Spleen (tissue), 11 donors: ENCODE data around the gene SLC24A3. TPM values are rescaled to one million over a fixed set of nuclear protein-coding genes. Genes with fewer than 3 reads are reported as not detected.

ENCODE experiments used
- DNase-seq: peaks from one replicate; pipeline ENCODE4 v3.0.0-alpha.2; 2020
- H3K27ac ChIP-seq, 8 donors: fragments of 200-600 bp; sonication (generic) in 7 of 8; 1 replicate in 4 of 8; 2 replicates in 4 of 8; pipeline versions ENCODE4 v1.5.0 to v1.8.0; 2016 to 2021; ENCODE audit warnings: inconsistent platforms in 4 of 8, mild to moderate bottlenecking in 4 of 8, moderate library complexity in 1 of 8
- H3K27me3 ChIP-seq, 7 donors: fragments of 200-600 bp; sonication (generic) in 6 of 7; replicated peaks in 1 of 7; 1 replicate in 4 of 7; 2 replicates in 3 of 7; pipeline versions ENCODE4 v1.5.0 to v1.8.0; 2016 to 2021; ENCODE audit warnings: inconsistent platforms in 3 of 7, mild to moderate bottlenecking in 1 of 7
- H3K36me3 ChIP-seq, 6 donors: fragments of 200-600 bp; sonication (generic) in 5 of 6; 1 replicate in 4 of 6; 2 replicates in 2 of 6; pipeline versions ENCODE4 v1.5.0 to v1.8.0; 2016 to 2021; ENCODE audit warnings: inconsistent platforms in 2 of 6
- H3K4me1 ChIP-seq, 6 donors: fragments of 200-600 bp; sonication (generic) in 5 of 6; 1 replicate in 3 of 6; 2 replicates in 3 of 6; pipeline versions ENCODE4 v1.5.0 to v1.8.0; 2016 to 2021; ENCODE audit warnings: inconsistent platforms in 3 of 6
- H3K4me3 ChIP-seq, 8 donors: fragments of 200-600 bp; sonication (generic) in 7 of 8; 1 replicate in 4 of 8; 2 replicates in 4 of 8; pipeline versions ENCODE4 v1.5.0 to v1.8.0; 2016 to 2021; ENCODE audit warnings: inconsistent platforms in 4 of 8, mild to moderate bottlenecking in 4 of 8, moderate library complexity in 2 of 8
- H3K9me3 ChIP-seq, 8 donors: fragments of 200-600 bp; sonication (generic) in 7 of 8; 1 replicate in 4 of 8; 2 replicates in 4 of 8; pipeline versions ENCODE4 v1.5.0 to v1.8.0; 2016 to 2021; ENCODE audit warnings: inconsistent platforms in 4 of 8
- POLR2A ChIP-seq, 3 donors: fragments of 450-650 bp; IDR thresholded peaks; one replicate each; pipeline ENCODE4 v1.5.1; 2017; ENCODE audit warnings: antibody characterized with exemption in 3 of 3, mild to moderate bottlenecking in 1 of 3
- POLR2AphosphoS5 ChIP-seq, 3 donors: sonication (generic); formaldehyde crosslinking; IDR thresholded peaks; one replicate each; pipeline ENCODE4 v1.5.1; 2017; ENCODE audit warnings: antibody characterized with exemption in 3 of 3
- WGBS, 5 donors: extraction: QIAGEN DNeasy Blood & Tissue Kit in 3 of 5; methylation state at CpG; one replicate each; pipeline versions ENCODE4 v1.1.5 to v1.1.7; 2013 to 2018; 5-methylcytosine and 5-hydroxymethylcytosine counted together
- intact Hi-C: fragments of 100-400 bp; cut with DNase I; formaldehyde crosslinking; loops from one replicate; pipeline ENCODE4 v1.15.0; 2023; ENCODE audit warnings: low total_unique reads
- polyA plus RNA-seq, 3 donors: library from polyadenylated mRNA; stranded (reverse); fragments of 200-250 nt; gene quantifications; one replicate each; pipeline ENCODE4 v1.2.1, GENCODE V29; 2013
- total RNA-seq, 7 donors: library from RNA; depleted of rRNA in 3 of 7; stranded (reverse); fragments of >200 nt in 3 of 7; fragmentation: NEBNext Ultra II Directional in 4 of 7; extraction: Animal tissue kit (Norgen Biotek cat#: 25700) in 4 of 7; gene quantifications; one replicate each; pipeline versions ENCODE4 v1.1.0 to v1.2.1, GENCODE V29; 2016 to 2021
- TF ChIP-seq, protein P1 (sequence below), 11 experiments: fragments of 200-600 bp in 7 of 11; fragments of 450-650 bp in 4 of 11; sonication (generic) in 4 of 11; IDR thresholded peaks in 8 of 11; conservative IDR thresholded peaks in 3 of 11; 1 replicate in 7 of 11; 2 replicates in 4 of 11; pipeline versions ENCODE4 v1.4.0 to v1.8.0; 2016 to 2021; ENCODE audit warnings: antibody characterized with exemption in 11 of 11, inconsistent platforms in 4 of 11, mild to moderate bottlenecking in 1 of 11
- donor health status: healthy with polysubstance abuse.
- donor health status: DM: no; HTN: no; CAD: no; lungs with moderate emphysema.
- donor health status: DM: no; HTN: no; CAD: no.
- donor health status: Bipolar disorder and iron deficiency.
- donor health status: healthy.
- donor health status: DM: no; HTN: no; CAD: no.
- donor health status: DM: yes; HTN: yes; CAD: no.

The SLC24A3 gene
- total and polyA plus RNA-seq, 10 donors: 0.37 to 3.9 (median 2.6) TPM

DNA sequence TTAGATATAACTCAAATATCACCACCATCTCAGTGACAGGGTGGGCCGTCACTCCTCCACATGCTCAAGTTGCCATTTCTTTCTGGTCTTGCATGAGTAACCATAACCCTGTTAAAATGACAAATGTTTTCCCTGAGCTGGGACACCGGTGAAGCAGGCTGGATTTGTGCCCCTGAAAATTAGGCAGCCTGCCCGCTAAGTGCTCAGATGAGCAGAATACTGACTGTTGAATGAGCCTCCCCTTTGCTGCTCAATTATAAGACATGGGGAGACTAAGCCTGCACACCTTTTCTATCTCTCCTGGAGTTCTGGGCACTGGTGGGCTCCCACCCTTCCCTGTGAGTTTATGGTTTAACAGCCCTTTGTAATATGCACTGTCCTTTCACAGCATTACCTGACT, 161.8 kb downstream of the SLC24A3 start:
- DNase-seq: no peak

DNA sequence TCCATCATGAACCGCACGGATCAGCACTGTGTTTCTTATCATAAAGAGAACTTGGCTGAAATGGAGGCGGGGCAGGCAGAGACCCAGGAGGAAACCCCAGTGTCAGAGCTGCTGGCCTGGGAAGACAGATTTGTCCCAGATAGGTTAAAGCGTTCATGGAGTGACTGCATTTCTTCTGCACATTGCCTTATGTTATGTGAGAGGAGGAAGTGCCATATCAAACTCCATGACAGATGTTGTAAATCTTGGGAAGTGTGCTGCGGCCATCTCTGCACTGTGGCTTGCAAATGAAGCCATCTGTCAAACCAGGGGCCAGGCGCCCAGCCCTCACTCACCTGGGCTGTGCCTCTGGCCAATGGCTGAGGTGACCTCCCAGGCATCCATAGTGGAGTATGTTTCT, 163.0 kb downstream of the SLC24A3 start:
- no peaks in the 10 kb centered on the region for H3K27me3 ChIP-seq
- TF ChIP-seq POLR2AphosphoS5 (IDR thresholded peaks at IDR 0.05) (no peak), POLR2A (IDR thresholded peaks at IDR 0.05) (no peak)
- TF ChIP-seq, protein P1, sequence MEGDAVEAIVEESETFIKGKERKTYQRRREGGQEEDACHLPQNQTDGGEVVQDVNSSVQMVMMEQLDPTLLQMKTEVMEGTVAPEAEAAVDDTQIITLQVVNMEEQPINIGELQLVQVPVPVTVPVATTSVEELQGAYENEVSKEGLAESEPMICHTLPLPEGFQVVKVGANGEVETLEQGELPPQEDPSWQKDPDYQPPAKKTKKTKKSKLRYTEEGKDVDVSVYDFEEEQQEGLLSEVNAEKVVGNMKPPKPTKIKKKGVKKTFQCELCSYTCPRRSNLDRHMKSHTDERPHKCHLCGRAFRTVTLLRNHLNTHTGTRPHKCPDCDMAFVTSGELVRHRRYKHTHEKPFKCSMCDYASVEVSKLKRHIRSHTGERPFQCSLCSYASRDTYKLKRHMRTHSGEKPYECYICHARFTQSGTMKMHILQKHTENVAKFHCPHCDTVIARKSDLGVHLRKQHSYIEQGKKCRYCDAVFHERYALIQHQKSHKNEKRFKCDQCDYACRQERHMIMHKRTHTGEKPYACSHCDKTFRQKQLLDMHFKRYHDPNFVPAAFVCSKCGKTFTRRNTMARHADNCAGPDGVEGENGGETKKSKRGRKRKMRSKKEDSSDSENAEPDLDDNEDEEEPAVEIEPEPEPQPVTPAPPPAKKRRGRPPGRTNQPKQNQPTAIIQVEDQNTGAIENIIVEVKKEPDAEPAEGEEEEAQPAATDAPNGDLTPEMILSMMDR (IDR thresholded peaks at IDR 0.05 in 8 of 11, conservative IDR thresholded peaks at IDR 0.05 in 3 of 11): no peak
- intact Hi-C loops: no loop called here
- H3K4me1 ChIP-seq: no peaks in the 10 kb centered on the region
- no peaks in the 10 kb centered on the region for H3K36me3 ChIP-seq
- H3K4me3 ChIP-seq: no peak overlapping the region
- H3K27ac ChIP-seq: no peak overlapping the region
- WGBS, 5 donors: 10 to 18% (median 13%) methylated on average over 6 of the region's 6 CpGs
- H3K9me3 ChIP-seq: no peaks in the 10 kb centered on the region
- no peak for DNase-seq

More for the DNA sequence above, 161.8 kb downstream of the SLC24A3 start:
- Histone ChIP-seq H3K9me3 (no peaks in the 10 kb centered on the region), H3K4me3 (no peak overlapping the region), H3K27me3 (no peaks in the 10 kb centered on the region), H3K4me1 (no peaks in the 10 kb centered on the region), H3K36me3 (no peaks in the 10 kb centered on the region), H3K27ac (no peak overlapping the region)
- WGBS, 5 donors: 79 to 91% (median 88%) methylated on average over 3 of the region's 3 CpGs
- intact Hi-C loops: no loop called here
- TF ChIP-seq POLR2A (IDR thresholded peaks at IDR 0.05) (no peak), POLR2AphosphoS5 (IDR thresholded peaks at IDR 0.05) (no peak)
- TF ChIP-seq, protein P1 (IDR thresholded peaks at IDR 0.05 in 8 of 11, conservative IDR thresholded peaks at IDR 0.05 in 3 of 11): no peak

DNA sequence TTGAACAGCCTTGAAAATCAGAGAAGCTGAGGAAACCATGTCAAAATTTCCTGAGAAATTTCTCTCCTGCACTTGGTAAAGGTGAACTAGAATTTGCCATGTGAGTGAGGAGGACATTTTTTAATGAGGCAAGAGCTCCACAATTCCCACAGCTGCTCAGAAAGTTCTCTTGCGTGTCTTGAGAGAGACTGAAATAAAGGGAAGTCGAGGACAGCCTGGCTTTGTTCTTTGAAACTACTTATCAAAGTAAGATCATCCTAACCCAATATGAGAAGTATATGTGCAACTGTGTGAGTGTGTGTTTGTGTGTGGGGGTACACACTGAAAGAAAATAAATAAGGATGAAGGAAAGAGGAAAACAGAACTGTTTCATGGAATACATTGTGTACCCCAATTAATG, 163.4 kb downstream of the SLC24A3 start:
- Histone ChIP-seq H3K4me3 (no peak overlapping the region), H3K27me3 (no peaks in the 10 kb centered on the region), H3K27ac (no peak overlapping the region), H3K4me1 (no peaks in the 10 kb centered on the region), H3K9me3 (no peaks in the 10 kb centered on the region), H3K36me3 (no peaks in the 10 kb centered on the region)
- no peak for DNase-seq
- intact Hi-C loops: no loop called here
- WGBS, 5 donors: 21 to 42% (median 33%) methylated on average over 2 of the region's 2 CpGs
- TF ChIP-seq POLR2A (IDR thresholded peaks at IDR 0.05): no peak
- TF ChIP-seq POLR2AphosphoS5 (IDR thresholded peaks at IDR 0.05): no peak
- TF ChIP-seq, protein P1 (IDR thresholded peaks at IDR 0.05 in 8 of 11, conservative IDR thresholded peaks at IDR 0.05 in 3 of 11): no peak

DNA sequence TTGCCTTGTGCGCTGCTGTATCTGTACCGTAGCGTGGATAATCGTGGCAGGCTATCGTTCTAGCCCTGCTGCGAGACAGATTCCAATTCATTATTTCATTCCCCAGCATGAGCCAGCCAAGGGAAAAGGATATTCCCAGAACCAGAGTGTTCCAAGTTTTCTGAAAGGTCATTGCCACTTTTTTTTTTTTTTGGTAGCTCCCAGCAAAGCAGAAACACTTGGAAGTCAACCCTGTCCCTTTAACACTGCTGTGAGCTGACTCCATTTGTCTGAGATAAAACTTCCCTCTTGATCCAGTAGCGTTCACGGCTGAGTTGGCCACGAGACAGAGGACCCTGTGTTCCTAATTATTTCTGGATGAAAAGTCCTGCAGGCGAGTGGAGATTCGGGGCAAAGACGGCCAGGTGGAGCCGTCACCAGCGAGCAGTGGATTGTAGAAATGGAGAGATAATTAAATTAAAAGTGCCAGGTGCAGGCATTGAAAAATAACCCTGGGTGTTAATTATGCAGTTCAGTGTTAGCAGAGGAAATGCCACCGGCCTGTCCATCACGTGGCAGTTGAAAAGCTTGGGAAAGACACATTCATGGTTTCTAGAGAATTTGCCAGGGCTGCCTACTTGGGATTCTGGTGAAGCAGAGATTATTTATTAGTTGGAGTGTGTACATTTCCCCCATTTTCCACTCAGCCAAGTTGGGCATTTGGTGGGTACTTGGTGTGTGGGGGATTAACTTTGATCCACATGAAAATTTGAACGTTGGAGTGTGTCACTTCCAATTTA, 164.2 kb downstream of the SLC24A3 start:
- no peak for DNase-seq
- intact Hi-C loops: no loop called here
- Histone ChIP-seq H3K27me3 (no peaks in the 10 kb centered on the region), H3K9me3 (no peaks in the 10 kb centered on the region), H3K4me3 (no peak overlapping the region), H3K27ac (no peak overlapping the region), H3K36me3 (no peaks in the 10 kb centered on the region), H3K4me1 (no peaks in the 10 kb centered on the region)
- WGBS, 5 donors: 73 to 89% (median 84%) methylated on average over 17 of the region's 17 CpGs
- TF ChIP-seq POLR2A (IDR thresholded peaks at IDR 0.05) (no peak), POLR2AphosphoS5 (IDR thresholded peaks at IDR 0.05) (no peak)
- TF ChIP-seq, protein P1 (IDR thresholded peaks at IDR 0.05 in 8 of 11, conservative IDR thresholded peaks at IDR 0.05 in 3 of 11): no peak
